Gastroesophageal sphincter (tissue), 3 donors: ENCODE results near the gene RTN4IP1.

Experiments
- CTCF ChIP-seq, 4 experiments: fragments of 200-600 bp in 2 of 4; fragments of 450-650 bp in 2 of 4; sonication (generic) in 1 of 4; IDR thresholded peaks; one replicate each; pipeline ENCODE4 v1.5.1; 2017 to 2019; ENCODE audit warnings: antibody characterized with exemption in 4 of 4, mild to moderate bottlenecking in 2 of 4, moderate library complexity in 2 of 4
- POLR2A ChIP-seq, 2 donors: fragments of 450-650 bp; IDR thresholded peaks; one replicate each; pipeline ENCODE4 v1.6.1; 2017; ENCODE audit warnings: antibody characterized with exemption in 2 of 2, mild to moderate bottlenecking in 2 of 2, moderate library complexity in 1 of 2
- POLR2AphosphoS5 ChIP-seq: sonication (generic); formaldehyde crosslinking; IDR thresholded peaks from one replicate; pipeline ENCODE4 v1.6.1; 2017; ENCODE audit warnings: antibody characterized with exemption

GRCh38 chr6:106581468-106581867 lies 47.8 kb downstream of the RTN4IP1 start:
- TF ChIP-seq POLR2AphosphoS5 (no peak), CTCF (IDR thresholded peaks at IDR 0.05) (no peak), POLR2A (IDR thresholded peaks at IDR 0.05) (no peak)
